K562 (cell line): ENCODE results near the gene CARS2. TPM values are rescaled to one million over a fixed set of nuclear protein-coding genes. Genes with fewer than 3 reads are reported as not detected.

Experiments used
- CREM ChIP-seq: IDR thresholded peaks from 2 replicates; pipeline ENCODE4 v1.6.1; 2014; ENCODE audit warnings: antibody characterized with exemption, low read depth
- CUX1 ChIP-seq: fragments of 200-800 bp; sonication (Bioruptor generic); IDR thresholded peaks from 2 replicates; pipeline ENCODE4 v1.6.1; 2016; ENCODE audit warnings: missing genetic modification characterization, missing compliant biosample characterization
- ETV6 ChIP-seq, 3 experiments: fragments of 150-350 bp in 1 of 3; sonication (generic) in 1 of 3; formaldehyde crosslinking in 1 of 3; IDR thresholded peaks; 2 replicates each; pipeline versions ENCODE4 v1.6.1 to v1.8.0; 2014 to 2022; ENCODE audit warnings: borderline replicate concordance in 2 of 3, low read depth in 2 of 3, antibody characterized with exemption in 1 of 3, low read length in 1 of 3, mild to moderate bottlenecking in 1 of 3, missing genetic modification reagents in 1 of 3
- PCBP1 ChIP-seq: fragments of 200-400 bp; formaldehyde crosslinking; IDR thresholded peaks from 2 replicates; pipeline ENCODE4 v1.6.1; 2018; ENCODE audit warnings: mild to moderate bottlenecking, low read depth, low read length; ENCODE audit not compliant: poor library complexity, severe bottlenecking
- PML ChIP-seq: IDR thresholded peaks from 2 replicates; pipeline ENCODE4 v1.6.1; 2012; ENCODE audit warnings: low read length, inconsistent platforms
- POLR2AphosphoS2 ChIP-seq: IDR thresholded peaks from 2 replicates; pipeline ENCODE4 v1.6.1; 2012; ENCODE audit warnings: low read length, improper control_type of control experiment
- RBFOX2 ChIP-seq: fragments of 200-400 bp; formaldehyde crosslinking; IDR thresholded peaks from 2 replicates; pipeline ENCODE4 v1.6.1; 2017; ENCODE audit warnings: low read depth, mild to moderate bottlenecking, low read length, moderate library complexity
- TAF15 ChIP-seq: fragments of 200-400 bp; formaldehyde crosslinking; IDR thresholded peaks from 2 replicates; pipeline ENCODE4 v1.6.1; 2017; ENCODE audit warnings: mild to moderate bottlenecking, low read depth, low read length, moderate library complexity
- TAF9B ChIP-seq: fragments of 450-650 bp; IDR thresholded peaks from 2 replicates; pipeline ENCODE4 v1.6.1; 2018; ENCODE audit warnings: mild to moderate bottlenecking; ENCODE audit not compliant: partially characterized antibody
- TEAD2 ChIP-seq: fragments of 450-650 bp; IDR thresholded peaks from 2 replicates; pipeline ENCODE4 v1.6.1; 2016; ENCODE audit warnings: missing genetic modification characterization, control low read depth, missing compliant biosample characterization
- ZNF224 ChIP-seq: sonication (generic); formaldehyde crosslinking; IDR thresholded peaks from 2 replicates; pipeline ENCODE4 v1.8.0; 2022; ENCODE audit warnings: mild to moderate bottlenecking, missing genetic modification reagents
- ZNF239 ChIP-seq: fragments of 250-450 bp; sonication (Bioruptor Pico); IDR thresholded peaks from 2 replicates; pipeline ENCODE4 v1.4.0; 2020; ENCODE audit warnings: mild to moderate bottlenecking
- ZNF318 ChIP-seq, 2 experiments: fragments of 450-650 bp; IDR thresholded peaks; 2 replicates each; pipeline ENCODE4 v1.6.1; 2016; ENCODE audit warnings: mild to moderate bottlenecking in 2 of 2, borderline replicate concordance in 1 of 2, low read depth in 1 of 2, moderate library complexity in 1 of 2
- polyA plus RNA-seq, 8 experiments: library from polyadenylated mRNA; depleted of rRNA in 4 of 8; stranded (reverse) in 5 of 8; unstranded in 3 of 8; fragments of >200 nt; fragmentation: Nextera tagmentation in 2 of 8; fragmentation: Illumina TruSeq in 1 of 8; extraction: Ambion mirVana in 2 of 8; extraction: Trizol in 1 of 8; gene quantifications; 2 replicates each; pipeline versions ENCODE4 v1.2.1 to v1.2.3, GENCODE V29; 2011 to 2014; ENCODE audit warnings: inconsistent platforms in 1 of 8, missing spikeins in 1 of 8
- total RNA-seq, 7 experiments: library from RNA; depleted of rRNA in 6 of 7; stranded (reverse); fragments of >200 nt in 6 of 7; fragmentation: Illumina TruSeq in 2 of 7; extraction: Trizol in 2 of 7; gene quantifications; 2 replicates each; pipeline versions ENCODE4 v1.2.1 to v1.2.3, GENCODE V29; 2011 to 2021; ENCODE audit warnings: low replicate concordance in 1 of 7

The CARS2 gene
- total and polyA plus RNA-seq, 9 of the 15 experiments (the other 6 are each of a cell fraction or from before 2014, with no cell fraction given): 1.7 to 37.4 (median 30.5) TPM

- TF ChIP-seq POLR2AphosphoS2: no peak
- peak; percentile 87 for TF ChIP-seq RBFOX2
- no peak for TF ChIP-seq ZNF318 (IDR thresholded peaks at IDR 0.05; ENCODE audit: borderline replicate concordance in 1 of 2, low read depth in 1 of 2)
- TF ChIP-seq CUX1: no peak
- TF ChIP-seq TAF15: no peak
- no peak for TF ChIP-seq ETV6 (IDR thresholded peaks at IDR 0.05; ENCODE audit: borderline replicate concordance in 1 of 2, low read depth in 2 of 2, low read length in 1 of 2)
- no peak for TF ChIP-seq ETV6 (CRISPR knock-in tag; IDR thresholded peaks at IDR 0.05; ENCODE audit: borderline replicate concordance)
- no peak for TF ChIP-seq TEAD2 (tag)
- TF ChIP-seq PML: 0 out of 2 replicates have a peak, but pooled peaks have one; percentile 37
- TF ChIP-seq ZNF224 (CRISPR knock-in tag): no peak
- TF ChIP-seq CREM: peak; percentile 37; the same call in 1 of the 2 replicates
- no peak for TF ChIP-seq PCBP1
- no peak for TF ChIP-seq TAF9B
- TF ChIP-seq ZNF239 (CRISPR knock-in tag): no peak
Observed at GRCh38 chr13:110705826-110706569, at the start of gene CARS2 (continued).
